Left lung (tissue), 10 donors: ENCODE data around the gene SERTAD4. TPM values are rescaled to one million over a fixed set of nuclear protein-coding genes. Genes with fewer than 3 reads are reported as not detected.

Source experiments
- ATAC-seq: fragments of 200-7000 bp; cut with Tn5 transposase; one replicate; pipeline ENCODE4 v1.9.1; 2020; ENCODE audit warnings: moderate library complexity
- DNase-seq, 4 donors: peaks; one replicate each; pipeline ENCODE4 v3.0.0-alpha.2; 2013 to 2020
- H3K27ac ChIP-seq, 2 donors: fragments of 200-600 bp; sonication (generic) in 1 of 2; one replicate each; pipeline versions ENCODE4 v1.5.0 to v1.8.0; 2020 to 2021
- H3K27me3 ChIP-seq, 2 donors: fragments of 200-600 bp; sonication (generic) in 1 of 2; one replicate each; pipeline versions ENCODE4 v1.5.0 to v1.8.0; 2020 to 2021
- H3K36me3 ChIP-seq, 2 donors: fragments of 200-600 bp; sonication (generic) in 1 of 2; one replicate each; pipeline versions ENCODE4 v1.5.0 to v1.8.0; 2020 to 2021
- H3K4me1 ChIP-seq, 2 donors: fragments of 200-600 bp; one replicate each; pipeline ENCODE4 v1.8.0; 2021
- H3K4me3 ChIP-seq, 2 donors: fragments of 200-600 bp; sonication (generic) in 1 of 2; one replicate each; pipeline versions ENCODE4 v1.5.0 to v1.8.0; 2020 to 2021; ENCODE audit warnings: mild to moderate bottlenecking in 1 of 2
- H3K9me3 ChIP-seq, 2 donors: fragments of 200-600 bp; sonication (generic) in 1 of 2; one replicate each; pipeline versions ENCODE4 v1.5.0 to v1.8.0; 2020 to 2021
- CTCF ChIP-seq, 2 donors: fragments of 200-600 bp; sonication (generic) in 1 of 2; IDR thresholded peaks; one replicate each; pipeline versions ENCODE4 v1.5.0 to v1.8.0; 2021; ENCODE audit warnings: antibody characterized with exemption in 2 of 2
- intact Hi-C, 2 donors: fragments of 100-400 bp; cut with DNase I; formaldehyde crosslinking; loops; one replicate each; pipeline versions ENCODE4 v1.11.2 to v1.14.2; 2022
- polyA plus RNA-seq, 6 donors: library from polyadenylated mRNA; unstranded; fragments of 120-200 nt; gene quantifications; one replicate each; pipeline ENCODE4 v1.2.1, GENCODE V29; 2013; ENCODE audit not compliant: insufficient read length in 6 of 6
- total RNA-seq, 2 donors: library from RNA; stranded (reverse); fragmentation: NEBNext Ultra II Directional; extraction: Animal tissue kit (Norgen Biotek cat#: 25700); gene quantifications; one replicate each; pipeline ENCODE4 v1.2.1, GENCODE V29; 2021
- donor health status: DM: no; HTN: yes; CAD: no.
- donor health status: DM: no; HTN: no; CAD: no.

Gene SERTAD4
- total and polyA plus RNA-seq, 8 donors: 2.4 to 7.5 (median 4.4) TPM

DNA sequence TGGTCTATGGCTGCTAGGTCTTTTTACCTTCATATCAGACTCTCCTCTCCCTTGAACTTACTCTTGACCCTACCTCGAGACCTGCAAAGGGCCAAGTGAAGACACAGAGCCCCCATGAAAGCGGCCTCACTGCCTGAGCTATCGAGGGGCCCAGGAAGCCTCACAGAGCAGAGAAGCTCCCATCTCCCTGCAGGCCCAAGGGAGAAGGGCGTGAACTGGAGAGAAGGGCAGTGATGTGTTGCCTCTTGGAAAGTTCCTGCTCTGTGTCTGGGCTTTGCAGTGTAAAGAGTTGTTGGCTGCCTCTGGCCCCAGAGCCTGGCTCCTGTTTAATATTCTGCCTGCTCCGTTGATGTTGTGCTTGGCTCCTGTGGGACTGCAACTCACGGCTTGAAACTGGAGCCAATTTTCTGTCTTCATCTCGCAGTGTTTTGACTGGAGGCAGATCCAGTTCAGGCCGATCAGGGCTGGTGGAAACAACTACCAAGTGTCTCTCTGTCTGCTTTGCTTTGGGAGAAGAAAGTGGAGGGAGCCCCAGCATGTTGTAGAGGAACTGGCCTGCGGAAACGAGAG is 4.3 kb downstream of the SERTAD4 start:
- peaks cover 11 to 22% of the 10 kb centered on the region in 2 donors for H3K4me1 ChIP-seq
- no peak overlapping the region for H3K27ac ChIP-seq
- no peaks in the 10 kb centered on the region for H3K9me3 ChIP-seq
- H3K27me3 ChIP-seq: peaks cover 0 to 48% of the 10 kb centered on the region in 2 donors
- H3K4me3 ChIP-seq: no peak overlapping the region
- H3K36me3 ChIP-seq: no peaks in the 10 kb centered on the region
- DNase-seq: peak in 2 of 4 donors; percentile 70 to 82
- intact Hi-C loops: no loop called here
- no peak for TF ChIP-seq CTCF (IDR thresholded peaks at IDR 0.05)
- ATAC-seq: no peak

DNA sequence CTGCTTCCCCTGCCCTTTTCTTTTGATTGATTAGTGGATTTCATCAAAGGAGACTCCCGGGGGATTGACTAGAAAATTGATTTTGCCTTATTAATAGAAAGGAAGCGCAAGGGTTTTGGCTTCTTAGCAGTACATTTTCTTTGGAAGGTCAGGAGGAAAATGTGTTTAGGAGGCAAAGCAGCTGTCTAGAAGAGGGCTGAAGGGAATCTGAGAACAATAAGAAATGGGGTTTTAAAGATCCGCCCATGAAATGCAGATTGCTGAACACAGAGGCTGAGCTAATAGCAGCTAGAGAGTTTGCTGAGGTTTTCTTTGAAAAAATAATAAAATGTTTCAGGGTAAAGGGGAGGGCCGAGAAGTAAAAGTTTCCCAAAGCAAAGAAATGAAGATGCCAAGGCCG is 4.9 kb downstream of the SERTAD4 start:
- peaks cover 0 to 43% of the 10 kb centered on the region in 2 donors for H3K27me3 ChIP-seq
- ATAC-seq (no peak), DNase-seq (peak in 1 of 4 donors; percentile 73)
- no peaks in the 10 kb centered on the region for H3K36me3 ChIP-seq
- TF ChIP-seq CTCF (IDR thresholded peaks at IDR 0.05): no peak
- no peaks in the 10 kb centered on the region for H3K9me3 ChIP-seq
- H3K4me1 ChIP-seq: peaks cover 11 to 22% of the 10 kb centered on the region in 2 donors
- intact Hi-C loops: no loop called here
- H3K27ac ChIP-seq: no peak overlapping the region
- H3K4me3 ChIP-seq: no peak overlapping the region

- Histone ChIP-seq H3K27ac (no peak overlapping the region), H3K4me1 (peaks cover 11 to 22% of the 10 kb centered on the region in 2 donors), H3K9me3 (no peaks in the 10 kb centered on the region), H3K27me3 (peaks cover 0 to 38% of the 10 kb centered on the region in 2 donors), H3K36me3 (no peaks in the 10 kb centered on the region), H3K4me3 (no peak overlapping the region)
- intact Hi-C loops: no loop called here
- no peak for TF ChIP-seq CTCF (IDR thresholded peaks at IDR 0.05)
- DNase-seq (no peak), ATAC-seq (no peak)
Measured at GRCh38 chr1:210237981-210238380, 5.4 kb downstream of the SERTAD4 start.

DNA sequence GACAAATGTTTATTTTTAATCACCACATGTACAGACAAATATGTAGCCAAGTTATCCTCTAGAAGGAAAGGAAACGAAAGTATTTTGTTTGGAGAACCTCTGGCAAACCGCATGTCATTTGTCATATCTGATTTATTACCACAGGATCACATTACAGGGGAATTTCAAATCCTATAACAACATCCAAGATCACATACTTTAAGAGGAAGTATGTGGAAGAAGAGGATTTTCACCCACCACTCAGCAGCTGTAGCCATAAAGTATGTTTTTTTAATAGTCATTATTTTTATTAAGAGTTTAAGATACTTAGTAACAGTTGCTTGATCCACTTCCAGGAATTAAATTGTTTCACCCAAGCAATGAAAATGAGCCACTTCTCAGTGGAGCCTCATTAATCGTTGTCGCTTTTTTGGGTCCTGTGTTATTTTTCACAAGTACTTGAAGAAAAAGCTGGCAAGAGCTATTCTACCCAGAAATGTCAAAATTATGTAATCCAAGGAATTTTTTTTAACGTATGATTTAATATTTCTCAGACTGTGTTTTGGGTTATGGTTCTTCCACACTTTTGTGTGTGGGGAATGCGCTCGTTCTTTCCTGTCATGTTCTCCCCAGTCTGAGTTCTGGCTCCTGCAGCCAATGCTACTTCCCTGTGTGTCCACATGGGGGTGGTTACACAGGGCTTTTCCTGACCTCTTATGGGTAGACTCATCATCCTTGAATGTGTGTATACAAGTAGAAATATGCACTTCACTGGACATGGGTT is 6.9 kb downstream of the SERTAD4 start:
- no peaks in the 10 kb centered on the region for H3K9me3 ChIP-seq
- no peak overlapping the region for H3K27ac ChIP-seq
- no peak overlapping the region for H3K4me3 ChIP-seq
- H3K36me3 ChIP-seq: no peaks in the 10 kb centered on the region
- ATAC-seq (peak; percentile 95), DNase-seq (peak in 2 of 4 donors; percentile 48 to 67)
- H3K4me1 ChIP-seq: peaks cover 11 to 12% of the 10 kb centered on the region in 2 donors
- intact Hi-C loops: no loop called here
- H3K27me3 ChIP-seq: peaks cover 0 to 22% of the 10 kb centered on the region in 2 donors
- TF ChIP-seq CTCF (IDR thresholded peaks at IDR 0.05): peak; percentile 26 to 54

- DNase-seq: no peak
- Histone ChIP-seq H3K27ac (no peak overlapping the region), H3K9me3 (no peaks in the 10 kb centered on the region), H3K4me1 (peaks cover 11 to 12% of the 10 kb centered on the region in 2 donors), H3K27me3 (peaks cover 0 to 9% of the 10 kb centered on the region in 2 donors), H3K4me3 (no peak overlapping the region), H3K36me3 (no peaks in the 10 kb centered on the region)
- intact Hi-C loops: no loop called here
- ATAC-seq: no peak
- no peak for TF ChIP-seq CTCF (IDR thresholded peaks at IDR 0.05)
Measured at GRCh38 chr1:210241121-210241520, 8.5 kb downstream of the SERTAD4 start.
